GM12864 (cell line): ENCODE data around the gene RANGRF.
"Not testable (repeated sequence)": the region's sequence is repeated elsewhere in the genome, so short reads cannot be mapped to it uniquely, and the experiment has no call there.

Source experiments
- DNase-seq: peaks from one replicate; pipeline ENCODE4 v3.0.0-alpha.2; 2011; ENCODE audit warnings: low read depth
- H3K4me3 ChIP-seq: 2 replicates; pipeline ENCODE4 v1.5.1; 2011; ENCODE audit warnings: mild to moderate bottlenecking, low read depth, low read length, control low read depth
- TF ChIP-seq, protein P1 (sequence below): IDR thresholded peaks from 2 replicates; pipeline ENCODE4 v1.5.1; 2011; ENCODE audit warnings: low read depth, mild to moderate bottlenecking, moderate library complexity, low read length, control low read depth, inconsistent platforms; ENCODE audit errors: missing control alignments

Gene RANGRF

DNA sequence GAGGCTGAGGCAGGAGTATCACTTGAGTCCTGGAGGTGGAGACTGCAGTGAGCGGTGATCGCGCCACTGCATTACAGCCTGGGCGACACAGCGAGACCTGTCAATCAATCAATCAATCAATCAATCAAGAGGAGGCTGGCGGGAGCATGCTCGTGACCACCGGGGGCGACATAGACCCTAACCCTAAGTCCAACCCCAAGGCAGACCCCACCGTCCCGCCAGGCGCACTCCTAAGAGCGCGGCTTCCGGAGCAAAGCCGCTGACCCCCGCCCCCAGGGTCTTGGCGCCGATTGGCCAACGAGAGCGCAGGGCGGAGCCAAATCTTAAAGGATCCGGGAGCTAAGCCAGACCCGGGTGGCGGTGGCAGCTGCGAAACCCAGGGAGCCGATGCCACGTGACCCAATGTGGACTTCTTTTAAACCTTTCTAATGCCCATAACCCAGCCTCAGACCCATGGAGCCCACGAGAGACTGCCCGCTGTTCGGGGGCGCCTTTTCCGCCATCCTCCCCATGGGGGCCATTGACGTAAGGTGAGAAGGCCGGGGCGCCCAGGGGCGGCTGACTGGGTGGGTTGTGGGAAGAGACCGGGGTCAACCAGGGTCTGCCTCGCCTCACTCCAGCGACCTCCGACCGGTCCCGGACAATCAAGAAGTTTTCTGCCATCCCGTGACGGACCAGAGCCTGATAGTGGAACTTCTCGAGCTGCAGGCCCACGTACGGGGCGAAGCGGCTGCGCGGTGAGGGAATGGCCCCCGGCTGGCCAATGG, at the start of gene RANGRF:
TSS of gene RANGRF (plus strand) at position 335 of the 767 bp plus-strand sequence. CDS start at position 454, 119 bp downstream.
- H3K4me3 ChIP-seq, result peak within 1 kb of the TSS; percentile 82
- TF ChIP-seq, protein P1, sequence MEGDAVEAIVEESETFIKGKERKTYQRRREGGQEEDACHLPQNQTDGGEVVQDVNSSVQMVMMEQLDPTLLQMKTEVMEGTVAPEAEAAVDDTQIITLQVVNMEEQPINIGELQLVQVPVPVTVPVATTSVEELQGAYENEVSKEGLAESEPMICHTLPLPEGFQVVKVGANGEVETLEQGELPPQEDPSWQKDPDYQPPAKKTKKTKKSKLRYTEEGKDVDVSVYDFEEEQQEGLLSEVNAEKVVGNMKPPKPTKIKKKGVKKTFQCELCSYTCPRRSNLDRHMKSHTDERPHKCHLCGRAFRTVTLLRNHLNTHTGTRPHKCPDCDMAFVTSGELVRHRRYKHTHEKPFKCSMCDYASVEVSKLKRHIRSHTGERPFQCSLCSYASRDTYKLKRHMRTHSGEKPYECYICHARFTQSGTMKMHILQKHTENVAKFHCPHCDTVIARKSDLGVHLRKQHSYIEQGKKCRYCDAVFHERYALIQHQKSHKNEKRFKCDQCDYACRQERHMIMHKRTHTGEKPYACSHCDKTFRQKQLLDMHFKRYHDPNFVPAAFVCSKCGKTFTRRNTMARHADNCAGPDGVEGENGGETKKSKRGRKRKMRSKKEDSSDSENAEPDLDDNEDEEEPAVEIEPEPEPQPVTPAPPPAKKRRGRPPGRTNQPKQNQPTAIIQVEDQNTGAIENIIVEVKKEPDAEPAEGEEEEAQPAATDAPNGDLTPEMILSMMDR, result no peak
- DNase-seq, result no peak

- no peak for DNase-seq
- TF ChIP-seq, protein P1, result peak; percentile 12
- H3K4me3 ChIP-seq, result no peak overlapping the region
Measured at GRCh38 chr17:8243827-8244226, 44.6 kb upstream of the RANGRF start.

DNA sequence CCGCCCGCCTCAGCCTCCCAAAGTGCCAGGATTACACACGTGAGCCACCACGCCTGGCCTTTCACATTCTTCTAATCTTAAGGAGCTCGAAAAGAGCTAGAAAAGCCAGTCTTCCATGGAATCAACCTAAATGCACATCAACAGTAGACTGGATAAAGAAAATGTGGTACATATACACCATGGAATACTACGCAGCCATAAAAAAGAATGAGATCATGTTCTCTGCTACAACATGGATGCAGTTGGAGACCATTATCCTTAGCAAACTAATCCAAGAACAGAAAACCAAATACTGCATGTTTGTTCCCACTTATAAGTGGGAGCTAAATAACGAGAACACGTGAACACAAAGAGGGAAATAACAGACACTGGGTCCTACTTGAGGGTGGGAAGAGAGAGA, 43.7 kb upstream of the RANGRF start:
- DNase-seq, result no peak

DNA sequence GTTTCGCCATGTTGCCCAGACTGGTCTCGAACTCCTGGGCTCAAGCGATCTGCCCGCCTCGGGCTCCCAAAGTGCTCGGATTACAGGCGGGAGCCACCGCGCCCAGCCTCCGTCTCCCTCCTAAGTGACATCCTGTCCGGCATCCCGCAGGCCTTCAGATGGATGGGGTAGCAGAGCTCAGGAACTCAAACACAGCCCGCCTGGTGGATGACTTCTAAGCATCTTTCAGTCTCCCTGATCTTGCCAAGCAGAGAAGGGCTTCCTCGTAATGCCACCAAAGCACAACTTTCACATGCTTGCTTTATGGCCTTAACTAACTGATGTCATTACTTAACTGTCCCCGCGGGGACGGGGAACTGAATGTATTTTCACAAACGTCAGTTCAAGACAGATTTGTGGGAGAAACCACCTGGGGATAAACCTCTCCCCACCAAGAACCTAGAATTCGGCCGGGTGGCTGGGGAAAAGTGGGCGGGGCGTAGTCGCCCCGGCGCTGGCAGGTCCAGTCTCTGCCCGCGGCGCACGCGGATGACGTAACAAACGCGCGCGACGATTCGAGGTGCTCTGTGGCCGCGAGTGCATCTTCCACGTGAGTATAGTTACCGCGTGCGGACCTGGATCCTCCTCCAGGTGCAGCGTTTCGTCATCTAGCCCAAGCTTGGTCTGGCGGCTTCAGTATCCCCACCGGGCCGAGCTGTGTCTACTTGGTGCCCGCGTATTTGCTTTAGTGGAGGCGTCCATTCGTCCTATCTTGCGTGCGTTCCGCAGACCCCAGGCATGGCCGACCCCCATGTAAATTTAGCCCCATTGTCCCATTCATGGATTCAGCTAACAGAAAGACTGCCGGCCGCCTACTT, 39.5 kb upstream of the RANGRF start, which contains the start of gene PFAS:
TSS of gene PFAS (plus strand) at position 539 of the 857 bp plus-strand sequence. CDS start 4,649 bp downstream, outside the sequence.
- DNase-seq, result peak; percentile 83
- TF ChIP-seq, protein P1, result no peak
- H3K4me3 ChIP-seq, result peak within 1 kb of the TSS; percentile 76

More for the DNA sequence above, 43.7 kb upstream of the RANGRF start:
- TF ChIP-seq, protein P1, result no peak
- H3K4me3 ChIP-seq, result no peak overlapping the region

DNA sequence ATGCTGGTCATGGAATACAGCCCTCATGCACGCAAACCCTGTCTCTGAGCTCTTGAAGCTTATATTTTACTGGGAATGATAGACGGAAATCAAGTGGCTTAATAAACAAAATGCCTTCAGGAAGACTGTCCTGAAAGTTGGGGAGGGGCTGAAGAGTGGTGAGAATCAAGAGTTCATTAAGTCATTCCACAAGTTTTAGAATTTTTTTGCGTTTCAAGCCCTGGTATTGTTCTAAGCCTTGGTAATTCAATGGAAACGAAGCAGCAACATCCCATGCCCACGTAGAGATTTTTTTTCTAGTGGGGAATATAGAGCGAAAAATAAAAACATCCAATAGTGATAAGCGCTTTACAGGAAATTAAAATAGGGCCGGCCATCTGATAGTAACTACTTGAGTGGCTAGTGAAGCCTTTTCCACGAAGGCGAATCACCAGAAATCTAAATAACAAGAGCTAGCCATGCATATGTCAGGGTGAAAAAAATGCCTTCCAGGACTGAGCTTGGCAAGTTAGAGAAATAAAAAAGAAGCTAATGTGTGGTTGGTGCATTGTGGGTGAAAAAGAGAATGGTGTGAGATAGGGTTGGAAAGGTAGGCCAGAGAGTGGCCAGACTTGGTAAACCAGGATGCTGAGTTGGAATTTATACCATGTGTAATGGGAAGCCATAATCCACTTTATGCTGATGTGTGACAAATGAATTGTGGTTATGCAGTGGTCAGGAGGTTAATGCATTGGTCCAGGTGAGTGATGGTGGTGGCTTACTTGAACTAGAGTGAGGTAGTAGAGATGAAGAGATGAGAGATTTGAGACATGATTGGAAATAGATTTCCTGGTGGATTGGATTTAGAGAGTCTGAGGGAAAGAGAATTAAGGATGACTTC, 38.6 kb upstream of the RANGRF start:
- TF ChIP-seq, protein P1, result no peak
- DNase-seq, result no peak
- H3K4me3 ChIP-seq, result peak overlapping the region; percentile 76

- DNase-seq, H3K4me3 ChIP-seq: not testable (repeated sequence)
Measured at GRCh38 chr17:8251411-8251810, 37.1 kb upstream of the RANGRF start.
